NCI-H2107 (cell line): ENCODE measurements around the gene GIMAP7.
"Not testable (repeated sequence)": the region's sequence is repeated elsewhere in the genome, so short reads cannot be mapped to it uniquely, and the experiment has no call there.

ENCODE experiments used
- DNase-seq: peaks from one replicate; lab custom pipeline; 2025; lab: John Stamatoyannopoulos, UW

The GIMAP7 gene

DNA sequence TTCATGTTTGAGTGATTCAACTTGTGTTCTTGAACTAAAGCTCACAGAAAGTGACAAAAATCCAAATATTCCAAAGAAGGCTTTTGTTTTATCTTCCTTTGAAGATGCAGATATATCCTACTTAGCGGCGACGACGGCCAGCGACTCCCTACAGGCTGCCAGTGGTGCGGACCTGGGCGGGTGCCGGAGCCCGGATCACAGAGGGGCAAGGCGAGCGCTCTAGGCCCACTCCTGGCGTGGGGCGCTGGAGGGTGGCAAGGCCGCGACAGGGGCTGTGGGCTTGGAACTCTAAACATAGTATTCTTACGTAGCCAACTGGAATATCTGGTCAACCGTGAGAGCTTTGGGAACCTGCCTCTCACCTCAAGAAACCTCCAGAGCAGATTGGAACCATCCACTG is 914 bp upstream of the GIMAP7 start:
- DNase-seq, result no peak

- no peak for DNase-seq
Measured at GRCh38 chr7:150515248-150516147, 826 bp downstream of the GIMAP7 start.

- DNase-seq, result no peak
Measured at GRCh38 chr7:150516956-150517745, 2.5 kb downstream of the GIMAP7 start.

GRCh38 chr7:150519310-150519709 is 4.6 kb downstream of the GIMAP7 start:
- no peak for DNase-seq

DNA sequence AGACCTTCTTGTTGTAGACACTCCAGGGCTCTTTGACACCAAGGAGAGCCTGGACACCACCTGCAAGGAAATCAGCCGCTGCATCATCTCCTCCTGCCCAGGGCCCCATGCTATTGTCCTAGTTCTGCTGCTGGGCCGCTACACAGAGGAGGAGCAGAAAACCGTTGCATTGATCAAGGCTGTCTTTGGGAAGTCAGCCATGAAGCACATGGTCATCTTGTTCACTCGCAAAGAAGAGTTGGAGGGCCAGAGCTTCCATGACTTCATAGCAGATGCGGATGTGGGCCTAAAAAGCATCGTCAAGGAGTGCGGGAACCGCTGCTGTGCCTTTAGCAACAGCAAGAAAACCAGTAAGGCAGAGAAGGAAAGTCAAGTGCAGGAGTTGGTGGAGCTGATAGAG is 5.5 kb downstream of the GIMAP7 start:
- DNase-seq, result no peak

- DNase-seq, result not testable (repeated sequence)
Measured at GRCh38 chr7:150522931-150523330, 8.3 kb downstream of the GIMAP7 start.

GRCh38 chr7:150524018-150524417 is 9.3 kb downstream of the GIMAP7 start:
- DNase-seq, result no peak

- no peak for DNase-seq
Measured at GRCh38 chr7:150531704-150532103, 17.0 kb downstream of the GIMAP7 start.

- DNase-seq, result no peak
Measured at GRCh38 chr7:150538259-150538658, 23.6 kb downstream of the GIMAP7 start.

GRCh38 chr7:150553163-150553562 is 38.5 kb downstream of the GIMAP7 start:
- no peak for DNase-seq

DNA sequence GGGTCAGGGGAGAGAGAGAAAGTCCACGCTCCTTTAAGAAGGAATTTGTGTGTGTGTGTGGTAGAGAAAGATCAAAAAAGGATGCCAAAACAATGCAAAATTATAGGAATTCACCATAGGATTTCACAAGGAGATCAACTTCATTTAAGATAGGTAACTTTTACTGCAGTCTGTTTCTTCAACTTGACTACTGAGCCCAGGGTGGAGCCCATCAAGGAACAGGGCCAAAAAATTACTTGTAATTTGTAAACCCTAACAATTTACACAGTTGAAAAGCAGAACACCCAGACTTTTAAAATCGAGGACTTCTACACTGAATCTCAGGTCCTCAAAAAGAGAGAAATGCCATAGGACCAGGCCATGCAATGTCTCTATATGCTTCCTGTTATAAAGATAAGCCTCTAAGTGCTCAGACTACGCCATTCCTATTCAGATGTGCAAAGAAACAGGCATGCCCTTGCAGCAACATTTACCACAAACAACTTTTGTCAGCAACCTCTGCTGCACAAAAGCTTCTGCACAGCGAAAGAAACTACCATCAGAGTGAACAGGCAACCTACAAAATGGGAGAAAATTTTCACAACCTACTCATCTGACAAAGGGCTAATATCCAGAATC is 42.0 kb downstream of the GIMAP7 start:
- no peak for DNase-seq

DNA sequence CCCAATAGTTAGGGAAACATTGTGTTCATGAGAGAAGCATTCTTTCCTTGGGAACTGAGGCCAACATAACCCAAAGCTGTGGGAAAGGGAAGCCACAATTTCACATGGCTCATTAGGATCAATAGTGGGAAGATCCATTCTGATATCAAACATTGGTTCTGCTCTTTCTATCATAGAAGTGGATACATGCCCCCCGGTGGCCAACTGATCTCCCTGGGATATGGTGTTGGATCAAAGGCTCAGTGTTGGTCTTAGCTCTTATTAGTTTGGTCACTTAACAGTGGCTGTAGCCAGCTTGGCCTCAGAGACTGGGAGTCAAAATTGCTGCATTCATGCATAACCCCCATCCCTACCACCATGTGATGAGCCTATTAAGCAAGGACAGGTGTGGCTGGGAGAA is 45.8 kb downstream of the GIMAP7 start:
- DNase-seq, result no peak

DNA sequence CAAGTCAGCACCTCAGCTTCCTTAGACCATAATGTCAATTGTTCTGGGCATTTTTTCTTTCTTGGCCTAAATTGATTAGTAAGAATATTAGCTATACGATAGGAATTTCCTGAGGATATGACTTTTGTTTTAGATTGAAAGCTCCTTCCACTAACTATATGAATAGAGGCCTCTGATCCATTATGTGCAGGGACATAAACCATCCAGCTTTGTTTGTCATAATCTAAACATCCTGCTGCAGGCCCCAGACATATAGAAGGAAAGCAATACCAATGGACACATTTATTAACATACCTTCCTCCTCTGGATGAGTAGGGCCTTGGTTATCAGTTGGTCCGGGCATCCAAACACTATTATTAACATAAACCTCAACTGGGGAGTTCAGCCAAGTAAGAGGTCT is 48.2 kb downstream of the GIMAP7 start:
- DNase-seq, result no peak

GRCh38 chr7:150564006-150564405 is 49.3 kb downstream of the GIMAP7 start:
- no peak for DNase-seq

DNA sequence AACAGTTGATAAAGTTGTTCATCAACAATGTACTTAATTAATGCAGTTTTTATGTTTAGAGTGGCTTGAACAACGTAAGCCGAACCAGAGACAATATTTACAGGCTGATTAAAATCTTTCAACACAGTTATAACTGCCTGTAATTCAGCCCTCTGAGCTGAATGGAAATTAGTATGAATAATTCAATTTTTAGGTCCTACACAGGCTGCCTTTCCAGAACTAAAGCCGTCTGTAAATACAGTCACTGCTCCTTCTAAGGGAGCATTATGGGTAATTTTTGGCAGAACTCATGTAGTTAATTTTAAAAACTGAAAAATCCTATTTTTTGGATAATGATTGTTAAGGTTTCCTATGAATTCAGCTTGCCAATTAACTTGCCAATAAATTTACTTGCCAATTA is 49.9 kb downstream of the GIMAP7 start:
- DNase-seq, result no peak

DNA sequence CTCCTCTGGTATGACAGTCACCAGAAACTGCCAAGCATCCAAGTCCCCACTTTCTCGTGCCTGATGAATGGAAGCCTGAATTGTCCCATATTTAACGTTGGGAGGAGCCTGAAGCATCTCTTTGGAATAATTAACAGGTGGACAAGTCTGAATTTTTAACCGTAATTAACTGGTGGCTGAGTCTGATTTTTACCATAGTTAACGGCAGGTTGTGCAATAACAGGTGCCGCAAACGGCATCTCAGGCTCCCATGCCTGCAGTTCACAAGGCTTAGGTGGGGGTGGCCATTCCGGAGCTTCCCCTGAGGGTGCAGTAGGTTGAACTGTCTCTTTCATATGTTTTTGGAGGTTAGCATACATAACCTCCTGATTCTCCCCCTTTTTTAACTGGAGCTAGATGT is 50.6 kb downstream of the GIMAP7 start:
- no peak for DNase-seq

DNA sequence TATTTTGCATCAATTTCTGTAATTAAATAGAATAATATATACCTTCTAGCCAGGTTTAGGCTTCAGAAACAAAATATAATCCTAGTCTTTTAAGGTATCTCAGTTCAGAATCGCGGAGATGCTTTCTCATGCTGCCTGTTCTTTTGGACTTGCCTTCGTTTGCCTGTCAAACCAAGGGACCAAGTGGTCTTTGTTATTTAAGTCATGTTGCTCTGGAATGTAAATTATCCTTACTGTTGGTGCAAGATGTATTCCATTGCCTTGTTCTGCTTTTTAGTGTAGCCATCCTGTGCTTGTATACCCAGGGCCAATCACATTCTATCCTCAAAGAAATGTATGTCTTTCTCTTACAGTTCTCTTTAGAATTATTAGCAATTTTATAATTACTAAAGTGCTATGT is 51.5 kb downstream of the GIMAP7 start:
- no peak for DNase-seq

GRCh38 chr7:150566572-150566971 is 51.9 kb downstream of the GIMAP7 start:
- DNase-seq, result no peak

DNA sequence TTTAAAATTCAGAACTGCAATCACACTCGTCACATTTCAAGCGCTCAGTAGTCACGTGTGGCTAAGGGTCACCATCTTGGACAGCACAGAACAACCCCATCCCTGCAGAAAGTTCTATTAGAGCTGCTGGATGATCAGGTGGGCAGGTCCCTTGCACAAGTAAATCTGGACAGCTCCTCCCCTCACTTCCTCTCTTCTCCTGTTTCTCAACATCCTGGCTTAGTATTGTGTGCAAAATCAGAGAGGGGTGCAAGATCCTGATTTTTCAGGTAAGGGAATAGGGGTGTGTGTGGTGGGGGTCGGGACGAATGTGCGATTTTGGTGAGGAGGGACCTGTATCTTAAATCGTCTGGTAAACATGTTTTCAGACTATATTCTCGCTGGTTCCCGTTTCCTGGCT is 52.5 kb downstream of the GIMAP7 start, which contains the start of gene GIMAP4:
Gene GIMAP4 (plus strand): TSS at position 222 of the 400 bp plus-strand sequence. CDS start 2,512 bp downstream, outside the sequence.
- no peak for DNase-seq

DNA sequence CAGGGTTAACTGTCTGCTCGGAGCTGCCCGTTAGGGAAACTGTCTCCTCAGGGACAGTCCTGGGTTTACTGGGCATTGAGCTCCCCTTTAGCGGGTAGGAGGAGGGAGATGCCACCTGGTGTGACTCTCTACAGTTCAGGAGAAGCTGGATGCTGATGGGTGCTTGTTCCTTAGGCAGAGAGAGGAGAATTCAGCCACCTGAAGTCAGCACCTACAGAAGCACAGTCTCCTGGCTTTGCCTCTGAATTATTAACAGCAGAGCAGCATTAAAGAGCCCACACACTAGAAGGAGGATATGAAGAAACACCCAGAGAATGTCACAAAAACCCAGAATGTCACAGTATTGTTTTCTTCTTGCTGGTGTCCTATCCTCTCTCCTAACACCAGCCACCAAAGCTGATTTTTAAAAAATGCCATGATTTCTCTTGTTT is 53.2 kb downstream of the GIMAP7 start:
- DNase-seq, result no peak

DNA sequence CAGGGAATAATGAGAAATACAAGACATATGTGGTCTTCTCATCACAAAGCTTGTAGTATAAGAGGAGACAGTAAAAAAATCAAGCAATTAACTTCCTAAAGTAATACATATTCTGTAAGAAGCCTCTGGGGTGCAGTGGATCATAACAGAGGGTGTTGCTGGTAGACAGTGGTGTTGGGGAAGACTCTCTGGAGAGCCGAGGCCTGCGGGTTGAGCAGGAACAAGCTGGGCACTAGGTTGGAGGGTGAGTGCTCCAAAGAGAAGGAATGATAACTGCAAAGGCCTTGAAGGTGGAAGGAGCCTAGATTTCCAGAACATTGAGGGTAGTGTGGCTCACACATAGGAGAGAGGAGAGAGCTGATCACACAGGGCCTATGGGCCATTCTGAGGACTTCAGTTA is 54.0 kb downstream of the GIMAP7 start:
- DNase-seq, result no peak

DNA sequence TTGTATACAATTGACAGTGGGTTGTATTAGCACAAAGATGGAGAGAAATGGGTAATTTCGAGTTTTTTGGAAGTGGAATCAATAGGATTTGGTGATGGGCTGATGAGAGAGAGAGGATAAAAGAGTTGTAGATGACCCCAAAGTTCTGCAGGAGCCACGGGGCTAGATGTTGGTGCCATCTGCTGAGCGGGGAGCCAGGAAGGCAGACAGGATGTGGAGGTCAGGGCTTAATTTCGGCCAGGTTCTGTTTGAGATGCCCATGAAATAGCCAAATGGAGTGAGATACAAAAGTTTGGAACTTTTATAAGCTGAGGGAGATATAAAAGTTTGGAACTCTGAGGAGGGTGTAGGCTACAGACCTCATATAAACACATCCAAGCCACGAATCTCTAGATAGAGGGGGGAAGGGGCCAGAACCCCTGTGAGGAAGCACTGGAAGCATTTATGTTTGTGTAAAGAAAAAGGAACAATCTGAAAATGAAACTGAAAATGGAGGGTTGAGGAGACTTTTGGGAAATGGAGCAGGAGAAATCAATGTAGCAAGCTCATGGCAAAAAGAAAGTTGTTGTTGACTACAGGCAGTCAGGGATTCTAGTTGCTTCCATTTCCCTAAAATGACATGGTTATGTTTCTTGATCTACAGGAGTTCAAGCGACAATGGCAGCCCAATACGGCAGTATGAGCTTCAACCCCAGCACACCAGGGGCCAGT is 54.7 kb downstream of the GIMAP7 start:
- no peak for DNase-seq
